ENCODE results near the gene NUMBL.

DNA sequence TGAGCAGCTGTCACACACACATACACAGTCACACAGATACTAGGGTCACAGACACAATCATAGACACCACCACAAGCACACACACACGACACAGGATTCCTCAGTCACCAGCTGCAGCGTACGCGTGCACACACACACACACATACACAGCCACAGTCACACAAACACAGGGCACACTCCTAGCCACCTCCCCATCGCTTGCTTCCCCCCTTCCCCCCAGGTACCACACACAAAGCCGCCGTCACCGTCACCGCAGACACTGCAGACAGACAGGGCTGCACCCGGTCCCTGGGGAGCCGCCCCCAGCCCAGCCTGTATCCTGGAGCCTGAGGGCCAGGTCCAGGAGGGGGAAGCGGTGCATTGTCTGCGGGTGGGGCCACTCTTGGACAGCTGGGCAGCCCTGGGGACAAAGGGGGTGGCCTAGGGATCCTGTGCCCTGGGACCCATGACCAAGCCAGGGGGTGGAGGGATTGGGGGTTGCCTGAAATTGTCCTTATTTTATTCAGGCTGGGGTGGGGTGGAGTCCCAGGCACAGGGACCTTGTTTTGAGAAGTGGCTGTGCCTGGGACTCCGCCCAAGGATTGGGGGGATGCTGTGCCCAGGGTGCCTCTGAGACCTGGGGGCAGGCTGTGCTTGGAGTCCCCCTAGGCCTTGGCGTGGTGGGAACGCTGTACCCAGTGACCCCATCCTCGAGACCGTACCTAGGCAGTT lies 957 bp downstream of the NUMBL start:
- TF ChIP-seq, protein P1, sequence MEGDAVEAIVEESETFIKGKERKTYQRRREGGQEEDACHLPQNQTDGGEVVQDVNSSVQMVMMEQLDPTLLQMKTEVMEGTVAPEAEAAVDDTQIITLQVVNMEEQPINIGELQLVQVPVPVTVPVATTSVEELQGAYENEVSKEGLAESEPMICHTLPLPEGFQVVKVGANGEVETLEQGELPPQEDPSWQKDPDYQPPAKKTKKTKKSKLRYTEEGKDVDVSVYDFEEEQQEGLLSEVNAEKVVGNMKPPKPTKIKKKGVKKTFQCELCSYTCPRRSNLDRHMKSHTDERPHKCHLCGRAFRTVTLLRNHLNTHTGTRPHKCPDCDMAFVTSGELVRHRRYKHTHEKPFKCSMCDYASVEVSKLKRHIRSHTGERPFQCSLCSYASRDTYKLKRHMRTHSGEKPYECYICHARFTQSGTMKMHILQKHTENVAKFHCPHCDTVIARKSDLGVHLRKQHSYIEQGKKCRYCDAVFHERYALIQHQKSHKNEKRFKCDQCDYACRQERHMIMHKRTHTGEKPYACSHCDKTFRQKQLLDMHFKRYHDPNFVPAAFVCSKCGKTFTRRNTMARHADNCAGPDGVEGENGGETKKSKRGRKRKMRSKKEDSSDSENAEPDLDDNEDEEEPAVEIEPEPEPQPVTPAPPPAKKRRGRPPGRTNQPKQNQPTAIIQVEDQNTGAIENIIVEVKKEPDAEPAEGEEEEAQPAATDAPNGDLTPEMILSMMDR (IDR thresholded peaks at IDR 0.05) = no peak
- TF ChIP-seq POLR2AphosphoS5 (IDR thresholded peaks at IDR 0.05) (no peak), POLR2A (IDR thresholded peaks at IDR 0.05) (no peak)

All from gastroesophageal sphincter (tissue), 3 donors.